B cell (primary cell): Measurements from ENCODE around the gene VAV3. TPM values are rescaled to one million over a fixed set of nuclear protein-coding genes. Genes with fewer than 3 reads are reported as not detected.

Experiments
- ATAC-seq: fragments of 200-7000 bp; cut with Tn5 transposase; one replicate; pipeline ENCODE4 v1.10.0; 2021; ENCODE audit warnings: low read depth, mild to moderate bottlenecking, moderate number of reproducible peaks, moderate library complexity
- CTCF ChIA-PET: fragments of 350-600 bp; sonication (Branson Sonifier 250); formaldehyde crosslinking; loops from one replicate; lab custom pipeline; 2021; ENCODE audit warnings: antibody characterized with exemption, inconsistent platforms; lab: Charles Lee
- POLR2A ChIA-PET: fragments of 350-600 bp; sonication (Branson Sonifier 250); formaldehyde crosslinking; loops from one replicate; lab custom pipeline; 2021; ENCODE audit warnings: antibody characterized with exemption; lab: Charles Lee
- DNase-seq: peaks from one replicate; pipeline ENCODE4 v3.0.0; 2013
- H2AFZ ChIP-seq: 2 replicates; pipeline ENCODE4 v1.6.1; 2012; ENCODE audit warnings: mild to moderate bottlenecking, low read depth, low read length; ENCODE audit not compliant: insufficient read depth, poor library complexity, severe bottlenecking
- H3K27ac ChIP-seq, 2 donors: 1 replicate in 1 of 2; 2 replicates in 1 of 2; pipeline ENCODE4 v1.5.1; 2012 to 2013; ENCODE audit warnings: low read length in 2 of 2, mild to moderate bottlenecking in 2 of 2, moderate library complexity in 1 of 2
- H3K27me3 ChIP-seq, 4 experiments: fragments of 200-600 bp in 1 of 4; sonication (generic) in 1 of 4; replicated peaks in 1 of 4; 1 replicate in 2 of 4; 2 replicates in 2 of 4; pipeline versions ENCODE4 v1.6.1 to v1.7.0; 2013 to 2016; ENCODE audit warnings: low read length in 3 of 4, mild to moderate bottlenecking in 2 of 4, mixed read lengths in 1 of 4, moderate library complexity in 1 of 4; ENCODE audit not compliant: insufficient read depth in 4 of 4, control insufficient read depth in 3 of 4; ENCODE audit errors: control extremely low read depth in 1 of 4
- H3K36me3 ChIP-seq, 2 experiments: replicated peaks in 1 of 2; 1 replicate in 1 of 2; 2 replicates in 1 of 2; pipeline versions ENCODE4 v1.6.1 to v1.7.1; 2013; ENCODE audit warnings: low read length in 1 of 2; ENCODE audit not compliant: insufficient read depth in 2 of 2, control insufficient read depth in 1 of 2; ENCODE audit errors: control extremely low read depth in 1 of 2, extremely low read depth in 1 of 2
- H3K4me1 ChIP-seq, 2 donors: fragments of 200-600 bp in 1 of 2; sonication (generic) in 1 of 2; 1 replicate in 1 of 2; 2 replicates in 1 of 2; pipeline versions ENCODE4 v1.5.1 to v1.6.1; 2013 to 2017; ENCODE audit warnings: low read length in 2 of 2; ENCODE audit not compliant: control insufficient read depth in 2 of 2, insufficient read depth in 2 of 2
- H3K4me2 ChIP-seq: replicated peaks from 2 replicates; pipeline ENCODE3; 2012; ENCODE audit warnings: mild to moderate bottlenecking, low read depth, low read length; ENCODE audit not compliant: poor library complexity, severe bottlenecking
- H3K4me3 ChIP-seq, 5 experiments: fragments of 200-600 bp in 1 of 5; sonication (generic) in 1 of 5; 1 replicate in 3 of 5; 2 replicates in 2 of 5; pipeline versions ENCODE4 v1.5.1 to v1.7.0; 2011 to 2016; ENCODE audit warnings: low read length in 4 of 5, mild to moderate bottlenecking in 4 of 5, low read depth in 2 of 5, control low read depth in 1 of 5, moderate library complexity in 1 of 5; ENCODE audit not compliant: insufficient read depth in 1 of 5; ENCODE audit errors: control extremely low read depth in 1 of 5, extremely low read depth in 1 of 5
- H3K79me2 ChIP-seq: fragments of 200-600 bp; sonication (generic); one replicate; pipeline ENCODE4 v1.6.0; 2016; ENCODE audit warnings: low read length; ENCODE audit not compliant: control insufficient read depth, insufficient read depth
- H3K9ac ChIP-seq: fragments of 200-600 bp; sonication (generic); 2 replicates; pipeline ENCODE4 v1.6.1; 2017; ENCODE audit warnings: mild to moderate bottlenecking, low read length, moderate library complexity
- H3K9me3 ChIP-seq, 3 donors: one replicate each; pipeline versions ENCODE4 v1.6.1 to v1.7.1; 2013; ENCODE audit warnings: low read length in 2 of 3; ENCODE audit not compliant: control insufficient read depth in 2 of 3, insufficient read depth in 1 of 3; ENCODE audit errors: control extremely low read depth in 1 of 3
- H4K20me1 ChIP-seq: 2 replicates; pipeline ENCODE4 v1.6.0; 2012; ENCODE audit warnings: mild to moderate bottlenecking, low read length; ENCODE audit not compliant: insufficient read depth, control insufficient read depth, poor library complexity, severe bottlenecking
- H3K27ac Mint-ChIP-seq: one replicate; pipeline ENCODE4 v1.8.0; 2021; ENCODE audit warnings: mixed read lengths
- H3K27me3 Mint-ChIP-seq: one replicate; pipeline ENCODE4 v1.8.0; 2021; ENCODE audit warnings: mixed read lengths
- H3K4me1 Mint-ChIP-seq: one replicate; pipeline ENCODE4 v1.8.0; 2021; ENCODE audit warnings: mixed read lengths
- H3K4me3 Mint-ChIP-seq: one replicate; pipeline ENCODE4 v1.8.0; 2021; ENCODE audit warnings: mixed read lengths
- H3K9me3 Mint-ChIP-seq: one replicate; pipeline ENCODE4 v1.8.0; 2022; ENCODE audit warnings: mixed read lengths; ENCODE audit not compliant: insufficient read depth
- EZH2 ChIP-seq: IDR thresholded peaks from 2 replicates; pipeline ENCODE4 v1.6.1; 2012; ENCODE audit warnings: borderline replicate concordance, low read depth, mild to moderate bottlenecking, moderate library complexity, low read length; ENCODE audit not compliant: insufficient read depth, poor library complexity, severe bottlenecking
- WGBS: methylation state at CpG from one replicate; pipeline ENCODE4 v1.1.5; 2013; ENCODE audit warnings: missing lambda C conversion rate; ENCODE audit not compliant: insufficient coverage; 5-methylcytosine and 5-hydroxymethylcytosine counted together
- intact Hi-C: fragments of 100-400 bp; cut with micrococcal nuclease; formaldehyde crosslinking; loops from one replicate; pipeline ENCODE4 v1.10.0; 2022
- polyA plus RNA-seq: library from polyadenylated mRNA; depleted of rRNA; stranded (reverse); fragments of >200 nt; gene quantifications from 2 replicates; pipeline ENCODE4 v1.2.3, GENCODE V29; 2012
- total RNA-seq, 2 donors: library from RNA; stranded (reverse); fragments of 120-200 nt in 1 of 2; gene quantifications; 1 replicate in 1 of 2; 2 replicates in 1 of 2; pipeline versions ENCODE4 v1.2.3 to v1.2.4, GENCODE V29; 2013 to 2022
- TF ChIP-seq, protein P1 (sequence below): fragments of 200-600 bp; IDR thresholded peaks from one replicate; pipeline ENCODE4 v1.8.0; 2022; ENCODE audit warnings: antibody characterized with exemption, mild to moderate bottlenecking

VAV3 gene
- total and polyA plus RNA-seq, 2 donors (not counting 1 experiment from before 2014, with no cell fraction given) = 14.8 to 32.5 TPM

- H3K9ac ChIP-seq = no peak overlapping the region
- no peaks in the 10 kb centered on the region for H3K27me3 ChIP-seq
- no peak overlapping the region for H3K4me3 ChIP-seq
- H3K9me3 Mint-ChIP-seq = no peaks in the 10 kb centered on the region
- peaks cover 10% of the 10 kb centered on the region for H4K20me1 ChIP-seq
- H3K9me3 ChIP-seq = no peaks in the 10 kb centered on the region
- 100% methylated on average over 5 of the region's 8 CpGs for WGBS
- ChIA-PET CTCF (no interaction called here), POLR2A (no interaction called here)
- H3K79me2 ChIP-seq = no peaks in the 10 kb centered on the region
- ATAC-seq (no peak), DNase-seq (no peak)
- H3K4me2 ChIP-seq = no peak overlapping the region
- TF ChIP-seq, protein P1, sequence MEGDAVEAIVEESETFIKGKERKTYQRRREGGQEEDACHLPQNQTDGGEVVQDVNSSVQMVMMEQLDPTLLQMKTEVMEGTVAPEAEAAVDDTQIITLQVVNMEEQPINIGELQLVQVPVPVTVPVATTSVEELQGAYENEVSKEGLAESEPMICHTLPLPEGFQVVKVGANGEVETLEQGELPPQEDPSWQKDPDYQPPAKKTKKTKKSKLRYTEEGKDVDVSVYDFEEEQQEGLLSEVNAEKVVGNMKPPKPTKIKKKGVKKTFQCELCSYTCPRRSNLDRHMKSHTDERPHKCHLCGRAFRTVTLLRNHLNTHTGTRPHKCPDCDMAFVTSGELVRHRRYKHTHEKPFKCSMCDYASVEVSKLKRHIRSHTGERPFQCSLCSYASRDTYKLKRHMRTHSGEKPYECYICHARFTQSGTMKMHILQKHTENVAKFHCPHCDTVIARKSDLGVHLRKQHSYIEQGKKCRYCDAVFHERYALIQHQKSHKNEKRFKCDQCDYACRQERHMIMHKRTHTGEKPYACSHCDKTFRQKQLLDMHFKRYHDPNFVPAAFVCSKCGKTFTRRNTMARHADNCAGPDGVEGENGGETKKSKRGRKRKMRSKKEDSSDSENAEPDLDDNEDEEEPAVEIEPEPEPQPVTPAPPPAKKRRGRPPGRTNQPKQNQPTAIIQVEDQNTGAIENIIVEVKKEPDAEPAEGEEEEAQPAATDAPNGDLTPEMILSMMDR = no peak
- TF ChIP-seq EZH2 = no peak
- no peak overlapping the region for H3K27ac Mint-ChIP-seq
- H3K27ac ChIP-seq = no peak overlapping the region
- no peak overlapping the region for H2AFZ ChIP-seq
- no peaks in the 10 kb centered on the region for H3K4me1 ChIP-seq
- intact Hi-C loops = no loop called here
- peaks cover 3 to 40% of the 10 kb centered on the region in 2 experiments for H3K36me3 ChIP-seq
- no peaks in the 10 kb centered on the region for H3K27me3 Mint-ChIP-seq
- no peak overlapping the region for H3K4me3 Mint-ChIP-seq
- no peaks in the 10 kb centered on the region for H3K4me1 Mint-ChIP-seq
These were observed 272.2 kb downstream of the VAV3 start for GRCh38 chr1:107692580-107693345.

DNA sequence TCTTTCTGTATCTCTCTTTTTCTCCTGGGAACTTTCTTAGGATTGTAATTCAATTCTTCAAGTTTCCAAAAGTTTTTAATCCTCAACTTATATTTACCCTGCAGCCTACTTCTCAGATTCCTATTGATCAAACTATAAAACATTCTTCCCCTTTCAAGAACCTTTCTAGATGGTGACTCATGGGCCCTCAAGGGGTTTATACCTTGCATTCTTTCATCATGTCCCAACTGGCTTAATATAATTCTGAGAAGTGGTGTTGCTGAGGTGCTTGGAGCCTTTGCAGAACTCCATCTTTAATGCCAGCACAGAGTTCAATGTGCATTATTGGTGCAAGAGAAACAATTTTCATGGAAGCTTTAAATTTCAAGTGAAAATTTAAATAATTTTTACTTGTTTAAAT, 273.4 kb downstream of the VAV3 start:
- Histone ChIP-seq H3K79me2 (no peaks in the 10 kb centered on the region), H3K36me3 (peaks cover 0 to 28% of the 10 kb centered on the region in 2 experiments), H3K9me3 (no peaks in the 10 kb centered on the region), H3K4me1 (no peaks in the 10 kb centered on the region), H2AFZ (no peak overlapping the region), H3K27ac (no peak overlapping the region), H3K4me2 (no peak overlapping the region), H3K4me3 (no peak overlapping the region), H4K20me1 (peaks cover 10% of the 10 kb centered on the region), H3K9ac (no peak overlapping the region), H3K27me3 (no peaks in the 10 kb centered on the region)
- Mint-ChIP-seq H3K27me3 (no peaks in the 10 kb centered on the region), H3K4me3 (no peak overlapping the region), H3K27ac (no peak overlapping the region), H3K4me1 (no peaks in the 10 kb centered on the region), H3K9me3 (no peaks in the 10 kb centered on the region)
- intact Hi-C loops = no loop called here
- ATAC-seq (no peak), DNase-seq (no peak)
- POLR2A ChIA-PET = no interaction called here
- TF ChIP-seq, protein P1 = no peak
- no peak for TF ChIP-seq EZH2
- CTCF ChIA-PET = no interaction called here
